ENCODE measurements around the gene P2RY14. TPM values are rescaled to one million over a fixed set of nuclear protein-coding genes. Genes with fewer than 3 reads are reported as not detected.

The P2RY14 gene
- polyA plus RNA-seq, 3 donors from 2014 or later, result 1.2 to 2.8 (median 1.5) TPM

DNA sequence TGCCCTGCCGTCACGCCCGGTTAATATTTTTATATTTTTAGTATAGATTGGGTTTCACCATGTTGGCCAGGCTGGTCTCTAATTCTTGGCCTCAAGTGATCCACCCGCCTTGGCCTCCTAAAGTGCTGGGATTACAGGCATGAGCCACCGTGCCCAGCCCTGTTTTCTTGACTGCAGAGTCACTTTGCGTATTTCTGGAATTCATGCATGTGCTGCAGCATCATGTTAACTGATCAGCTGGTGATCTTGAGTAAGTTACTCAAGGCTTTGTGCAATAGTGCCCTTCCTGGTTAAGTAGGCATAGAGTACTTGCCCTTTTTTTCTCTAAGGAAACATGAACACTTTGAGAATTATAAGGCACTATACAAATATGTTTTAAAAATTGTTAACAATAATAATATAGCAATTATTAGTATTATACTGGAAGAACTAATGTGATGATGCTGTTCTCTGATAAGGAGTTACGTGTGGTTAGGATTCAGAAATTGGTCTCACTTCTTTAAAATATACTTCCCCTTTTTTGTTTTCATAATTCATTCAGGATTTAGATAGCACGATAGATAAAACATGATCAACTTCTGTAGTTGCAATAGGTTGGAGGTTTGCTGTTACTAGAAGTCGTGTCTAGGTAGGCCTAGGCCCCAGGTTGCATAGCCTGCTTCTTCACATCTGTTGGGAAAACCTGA lies 108.9 kb downstream of the P2RY14 start:
- Mint-ChIP-seq H3K4me1 (peaks cover 25 to 29% of the 10 kb centered on the region in 2 donors), H3K36me3 (no peaks in the 10 kb centered on the region), H3K4me3 (peak overlapping the region in 1 of 5 donors; percentile 15)

DNA sequence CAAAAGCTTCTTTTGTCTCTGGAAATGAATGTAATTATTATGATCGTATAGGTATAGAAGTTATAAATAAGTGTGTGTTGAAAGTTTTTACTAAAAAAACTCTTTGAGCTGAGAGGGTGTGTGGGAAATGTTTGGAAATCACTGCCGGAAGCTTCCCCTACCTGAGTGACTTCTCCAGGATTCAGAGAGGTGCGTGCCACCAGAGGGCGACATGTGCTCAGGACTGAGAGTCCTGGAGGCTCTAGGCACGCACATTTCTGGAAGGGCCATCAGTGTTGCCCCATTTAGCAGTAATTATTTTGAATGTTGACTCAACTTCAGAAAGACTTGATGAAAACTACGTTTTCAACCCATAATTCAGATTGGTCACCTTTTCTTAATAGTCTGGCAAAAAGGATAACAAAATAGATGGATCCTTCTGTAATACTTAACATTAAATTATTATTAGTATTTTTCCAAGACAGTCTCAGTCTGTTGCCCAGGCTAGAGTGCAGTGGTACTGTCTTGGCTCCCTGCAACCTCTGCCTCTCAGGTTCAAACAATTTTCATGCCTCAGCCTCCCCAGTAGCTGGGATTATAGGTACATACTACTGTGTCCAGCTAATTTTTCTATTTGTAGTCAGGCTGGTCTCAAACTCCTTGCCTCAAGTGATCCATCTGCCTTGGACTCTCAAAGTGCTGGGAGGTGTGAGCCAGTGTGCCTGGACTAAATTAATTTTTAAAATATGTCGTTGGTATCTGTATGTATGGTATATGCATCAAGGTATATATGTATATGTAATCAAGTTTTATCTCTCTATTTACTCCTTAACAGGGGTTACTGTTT lies 109.9 kb downstream of the P2RY14 start:
- peaks cover 0 to 1% (median 0%) of the 10 kb centered on the region in 3 donors for H3K27me3 Mint-ChIP-seq (ENCODE audit: low read depth in 3 of 3)
- no peaks in the 10 kb centered on the region for H3K36me3 Mint-ChIP-seq
- DNase-seq, result peak; percentile 50 to 69 (median 58)
- H3K9me3 Mint-ChIP-seq, result no peaks in the 10 kb centered on the region
- H3K27ac Mint-ChIP-seq, result peak overlapping the region in 1 of 6 donors; percentile 7
- H3K4me3 Mint-ChIP-seq, result no peak overlapping the region
- H3K4me1 Mint-ChIP-seq, result peaks cover 25 to 29% of the 10 kb centered on the region in 2 donors

More for the DNA sequence above, 108.9 kb downstream of the P2RY14 start:
- H3K9me3 Mint-ChIP-seq, result no peaks in the 10 kb centered on the region
- DNase-seq, result no peak
- peaks cover 0 to 1% (median 0%) of the 10 kb centered on the region in 3 donors for H3K27me3 Mint-ChIP-seq (ENCODE audit: low read depth in 3 of 3)
- H3K27ac Mint-ChIP-seq, result peak overlapping the region in 4 of 6 donors; percentile 2 to 56 (median 36)

DNA sequence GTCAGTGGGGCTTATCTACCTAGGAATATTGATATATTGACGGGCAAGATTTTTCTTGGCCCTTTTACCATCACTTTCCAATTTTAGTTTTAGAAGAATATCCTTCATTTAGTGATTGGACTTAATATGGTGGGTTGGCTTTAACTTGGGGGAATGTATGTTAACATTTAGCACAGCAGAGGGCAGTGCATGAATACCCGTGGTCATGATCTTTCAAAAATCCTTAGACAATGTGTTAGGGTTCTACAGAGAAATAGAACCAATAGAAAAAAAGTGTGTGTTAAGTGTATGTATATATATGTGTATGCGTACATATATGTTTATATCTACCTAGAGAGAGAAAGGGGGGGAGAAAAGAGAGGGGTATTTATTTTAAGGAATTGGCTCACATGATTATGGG lies 112.2 kb downstream of the P2RY14 start:
- Mint-ChIP-seq H3K9me3 (no peaks in the 10 kb centered on the region), H3K4me1 (peaks cover 17% of the 10 kb centered on the region in 2 donors), H3K4me3 (no peak overlapping the region), H3K36me3 (no peaks in the 10 kb centered on the region), H3K27ac (no peak overlapping the region), H3K27me3 (ENCODE audit: low read depth in 3 of 3) (peaks cover 0 to 2% (median 1%) of the 10 kb centered on the region in 3 donors)
- no peak for DNase-seq

DNA sequence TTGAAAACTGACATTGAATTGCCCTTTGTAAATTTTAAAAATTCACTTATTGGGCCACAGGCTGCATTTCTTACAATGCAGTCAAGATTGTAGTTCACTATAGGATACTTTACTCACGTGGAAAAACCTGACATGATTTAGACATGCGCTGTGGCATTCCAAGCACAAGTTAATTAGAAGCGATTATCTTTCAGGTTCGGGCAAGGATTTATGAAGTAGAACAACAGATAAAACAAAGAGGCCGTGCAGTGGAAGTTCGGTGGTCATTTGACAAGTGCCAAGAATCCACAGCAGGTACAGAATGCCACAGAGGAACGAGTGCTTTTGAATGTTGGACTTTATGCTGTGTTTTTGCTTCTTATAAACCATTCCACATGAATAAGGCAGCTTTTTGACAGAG lies 113.1 kb downstream of the P2RY14 start:
- Mint-ChIP-seq H3K9me3 (no peaks in the 10 kb centered on the region), H3K4me3 (no peak overlapping the region), H3K36me3 (no peaks in the 10 kb centered on the region), H3K27ac (no peak overlapping the region), H3K4me1 (peaks cover 7 to 8% of the 10 kb centered on the region in 2 donors), H3K27me3 (ENCODE audit: low read depth in 3 of 3) (peaks cover 0 to 3% (median 1%) of the 10 kb centered on the region in 3 donors)
- no peak for DNase-seq

Other genes with a start within 250 kb of the P2RY14 start
- gene MED12L, start 192.9 kb downstream of the P2RY14 start, polyA plus RNA-seq, result under 1 TPM in 1 of 3 donors, not detected in 2; 0.18 TPM
- 10 to 100 TPM in 2 of 3 donors, 1 to 10 TPM in 1; 9.3 to 16.5 (median 13.5) TPM for gene GPR171, start 75.3 kb downstream of the P2RY14 start, polyA plus RNA-seq
- gene GPR87, start 38.3 kb upstream of the P2RY14 start, polyA plus RNA-seq, result not detected
- under 1 TPM in 2 of 3 donors, not detected in 1; 0.18 to 0.50 TPM for gene P2RY13, start 51.0 kb upstream of the P2RY14 start, polyA plus RNA-seq
- under 1 TPM in 2 of 3 donors, not detected in 1; 0.17 to 0.32 TPM for gene P2RY12, start 106.2 kb upstream of the P2RY14 start, polyA plus RNA-seq
- gene IGSF10, start 182.5 kb upstream of the P2RY14 start, polyA plus RNA-seq, result not detected